Neuronal stem cell (in vitro differentiated cells): ENCODE measurements around the gene WNT6.

ENCODE experiments used
- DNase-seq: peaks from one replicate; pipeline ENCODE4 v3.0.0-alpha.2; 2013; ENCODE audit warnings: low spot score
- H2AFZ ChIP-seq: one replicate; pipeline ENCODE4 v1.6.1; 2013; ENCODE audit warnings: mild to moderate bottlenecking, low read length, inconsistent platforms
- H2AK5ac ChIP-seq: 2 replicates; pipeline ENCODE4 v1.6.1; 2013; ENCODE audit warnings: low read depth, mild to moderate bottlenecking, inconsistent platforms, low read length, moderate library complexity, mixed read lengths
- H2BK120ac ChIP-seq: 2 replicates; pipeline ENCODE4 v1.6.1; 2013; ENCODE audit warnings: low read depth, mild to moderate bottlenecking, inconsistent platforms, low read length, moderate library complexity, mixed read lengths
- H2BK12ac ChIP-seq: one replicate; pipeline ENCODE4 v1.6.1; 2013; ENCODE audit warnings: low read length, inconsistent platforms
- H2BK15ac ChIP-seq: 2 replicates; pipeline ENCODE4 v1.6.1; 2013; ENCODE audit warnings: mild to moderate bottlenecking, low read length, inconsistent platforms, mixed read lengths
- H2BK5ac ChIP-seq: one replicate; pipeline ENCODE4 v1.6.1; 2013; ENCODE audit warnings: inconsistent platforms, mild to moderate bottlenecking, low read length, moderate library complexity
- H3K14ac ChIP-seq: one replicate; pipeline ENCODE4 v1.6.1; 2013; ENCODE audit warnings: low read length, inconsistent platforms
- H3K18ac ChIP-seq: 2 replicates; pipeline ENCODE4 v1.6.1; 2013; ENCODE audit warnings: low read length, inconsistent platforms
- H3K23ac ChIP-seq: 2 replicates; pipeline ENCODE4 v1.6.1; 2013; ENCODE audit warnings: low read depth, mild to moderate bottlenecking, mixed read lengths, low read length, inconsistent platforms; ENCODE audit not compliant: poor library complexity
- H3K27ac ChIP-seq: replicated peaks from 3 replicates; pipeline ENCODE4 v1.5.1; 2013; ENCODE audit warnings: low read length, inconsistent platforms
- H3K27me3 ChIP-seq, 3 experiments: 2 replicates each; pipeline ENCODE4 v1.6.1; 2013; ENCODE audit warnings: low read length in 3 of 3, mild to moderate bottlenecking in 2 of 3, inconsistent platforms in 1 of 3, low read depth in 1 of 3, mixed read lengths in 1 of 3, moderate library complexity in 1 of 3; ENCODE audit not compliant: control insufficient read depth in 3 of 3, insufficient read depth in 3 of 3
- H3K36me3 ChIP-seq, 2 donors: replicated peaks in 1 of 2; 2 replicates each; pipeline ENCODE4 v1.6.1; 2013; ENCODE audit warnings: low read length in 2 of 2; ENCODE audit not compliant: control insufficient read depth in 2 of 2, insufficient read depth in 2 of 2
- H3K4ac ChIP-seq: 2 replicates; pipeline ENCODE4 v1.6.1; 2013; ENCODE audit warnings: inconsistent platforms, mild to moderate bottlenecking, low read length, moderate library complexity
- H3K4me1 ChIP-seq, 2 donors: 1 replicate in 1 of 2; 2 replicates in 1 of 2; pipeline ENCODE4 v1.6.1; 2013; ENCODE audit warnings: low read length in 2 of 2, low read depth in 1 of 2; ENCODE audit not compliant: control insufficient read depth in 2 of 2, insufficient read depth in 1 of 2
- H3K4me2 ChIP-seq: one replicate; pipeline ENCODE4 v1.6.1; 2013; ENCODE audit warnings: mild to moderate bottlenecking, low read length, inconsistent platforms; ENCODE audit not compliant: insufficient read depth, poor library complexity, severe bottlenecking
- H3K4me3 ChIP-seq, 2 donors: 2 replicates each; pipeline ENCODE4 v1.5.1; 2013; ENCODE audit warnings: low read length in 2 of 2, mild to moderate bottlenecking in 2 of 2, inconsistent platforms in 1 of 2, moderate library complexity in 1 of 2
- H3K79me1 ChIP-seq: one replicate; pipeline ENCODE4 v1.6.1; 2013; ENCODE audit warnings: low read depth, mild to moderate bottlenecking, inconsistent platforms, low read length, moderate library complexity
- H3K9ac ChIP-seq: one replicate; pipeline ENCODE4 v1.6.1; 2013; ENCODE audit warnings: mild to moderate bottlenecking, low read depth, low read length, inconsistent platforms; ENCODE audit not compliant: poor library complexity
- H3K9me3 ChIP-seq, 2 donors: replicated peaks in 1 of 2; 2 replicates each; pipeline versions ENCODE3 to v1.6.1; 2013; ENCODE audit warnings: low read length in 2 of 2, mild to moderate bottlenecking in 2 of 2, inconsistent platforms in 1 of 2, low read depth in 1 of 2, mixed read lengths in 1 of 2, moderate library complexity in 1 of 2; ENCODE audit not compliant: control insufficient read depth in 2 of 2, insufficient read depth in 1 of 2
- H4K8ac ChIP-seq: one replicate; pipeline ENCODE4 v1.6.1; 2013; ENCODE audit warnings: low read depth, mild to moderate bottlenecking, inconsistent platforms, low read length, moderate library complexity
- H4K91ac ChIP-seq: one replicate; pipeline ENCODE4 v1.6.1; 2013; ENCODE audit warnings: low read length, low read depth, mild to moderate bottlenecking, inconsistent platforms; ENCODE audit not compliant: poor library complexity
- WGBS, 2 donors: extraction: QIAGEN DNeasy Blood & Tissue Kit; methylation state at CpG; one replicate each; pipeline ENCODE4 v1.1.7; 2013; ENCODE audit warnings: missing lambda C conversion rate in 2 of 2, mixed read lengths in 1 of 2; ENCODE audit not compliant: insufficient read length in 2 of 2, insufficient replicate concordance in 1 of 2; ENCODE audit errors: extremely low coverage in 2 of 2; 5-methylcytosine and 5-hydroxymethylcytosine counted together

Gene WNT6

DNA sequence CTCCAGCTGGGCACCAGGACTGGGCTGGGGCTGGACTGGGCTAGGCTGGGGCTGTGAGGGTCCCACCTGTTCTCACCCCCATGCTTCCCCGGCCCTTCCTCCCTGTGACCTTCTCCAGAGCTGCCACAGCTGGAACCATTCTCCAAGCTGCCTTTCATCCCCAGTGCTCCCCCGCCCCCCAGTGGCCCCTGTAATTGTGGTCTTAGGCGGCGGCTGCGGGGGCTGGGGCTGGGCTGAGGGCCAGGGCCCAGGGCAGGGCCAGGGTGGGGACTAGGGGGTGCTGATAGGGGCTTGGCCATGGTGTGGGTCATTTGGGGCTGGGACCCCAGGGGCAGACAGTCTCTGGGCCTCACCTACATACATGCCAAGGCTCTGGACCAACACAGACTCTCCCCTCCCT lies 18.3 kb downstream of the WNT6 start:
- no peak overlapping the region for H4K91ac ChIP-seq
- H3K23ac ChIP-seq, result no peak overlapping the region
- no peak overlapping the region for H3K4me2 ChIP-seq
- H3K27ac ChIP-seq, result no peak overlapping the region
- no peak overlapping the region for H3K14ac ChIP-seq
- H3K18ac ChIP-seq, result no peak overlapping the region
- no peak for DNase-seq
- no peak overlapping the region for H2BK15ac ChIP-seq
- no peaks in the 10 kb centered on the region for H3K79me1 ChIP-seq
- no peak overlapping the region for H2AFZ ChIP-seq
- WGBS, 2 donors, result no CpG with 5 or more reads among the region's 5 CpGs
- no peak overlapping the region for H2BK12ac ChIP-seq
- H3K36me3 ChIP-seq, result no peaks in the 10 kb centered on the region
- no peak overlapping the region for H3K9ac ChIP-seq
- H4K8ac ChIP-seq, result no peak overlapping the region
- H2BK120ac ChIP-seq, result no peak overlapping the region
- no peaks in the 10 kb centered on the region for H3K9me3 ChIP-seq
- H3K4me3 ChIP-seq, result no peak overlapping the region
- H3K4me1 ChIP-seq, result peaks cover 8 to 16% of the 10 kb centered on the region in 2 donors
- H3K27me3 ChIP-seq, result peaks cover 40 to 99% (median 91%) of the 10 kb centered on the region in 3 experiments
- peak overlapping the region; percentile 48 for H2AK5ac ChIP-seq
- no peak overlapping the region for H3K4ac ChIP-seq
- H2BK5ac ChIP-seq, result no peak overlapping the region

DNA sequence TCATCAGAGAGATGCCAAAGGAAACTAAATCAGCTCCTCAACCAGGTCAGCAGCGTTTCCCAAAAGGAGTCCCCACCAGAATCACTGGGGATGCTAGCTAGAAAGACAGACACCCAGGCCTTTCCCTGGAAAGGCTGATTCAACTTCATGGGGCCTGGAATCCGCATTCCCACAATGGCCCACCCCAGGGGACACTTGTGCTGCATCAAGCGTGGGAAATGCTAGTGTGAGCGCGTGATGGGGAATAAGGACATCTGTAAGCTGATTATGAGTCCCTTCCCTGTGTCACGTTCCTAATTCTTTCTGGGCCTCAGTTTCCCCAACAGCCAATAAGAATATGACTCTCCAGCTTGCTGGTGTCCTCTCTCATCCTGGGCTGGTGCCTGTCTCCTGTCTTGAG lies 18.9 kb downstream of the WNT6 start:
- WGBS, 2 donors, result no CpG with 5 or more reads among the region's 6 CpGs
- Histone ChIP-seq H4K91ac (no peak overlapping the region), H3K9ac (no peak overlapping the region), H3K79me1 (no peaks in the 10 kb centered on the region), H2BK12ac (no peak overlapping the region), H2BK120ac (no peak overlapping the region), H3K9me3 (no peaks in the 10 kb centered on the region), H2BK5ac (no peak overlapping the region), H2AK5ac (no peak overlapping the region), H3K4me2 (no peak overlapping the region), H3K18ac (no peak overlapping the region), H3K4me1 (peaks cover 8 to 18% of the 10 kb centered on the region in 2 donors), H3K4me3 (no peak overlapping the region), H2BK15ac (no peak overlapping the region), H2AFZ (no peak overlapping the region), H3K27ac (no peak overlapping the region), H3K36me3 (no peaks in the 10 kb centered on the region), H3K14ac (no peak overlapping the region), H4K8ac (no peak overlapping the region), H3K27me3 (peaks cover 37 to 97% (median 90%) of the 10 kb centered on the region in 3 experiments), H3K4ac (no peak overlapping the region), H3K23ac (no peak overlapping the region)
- DNase-seq, result no peak

DNA sequence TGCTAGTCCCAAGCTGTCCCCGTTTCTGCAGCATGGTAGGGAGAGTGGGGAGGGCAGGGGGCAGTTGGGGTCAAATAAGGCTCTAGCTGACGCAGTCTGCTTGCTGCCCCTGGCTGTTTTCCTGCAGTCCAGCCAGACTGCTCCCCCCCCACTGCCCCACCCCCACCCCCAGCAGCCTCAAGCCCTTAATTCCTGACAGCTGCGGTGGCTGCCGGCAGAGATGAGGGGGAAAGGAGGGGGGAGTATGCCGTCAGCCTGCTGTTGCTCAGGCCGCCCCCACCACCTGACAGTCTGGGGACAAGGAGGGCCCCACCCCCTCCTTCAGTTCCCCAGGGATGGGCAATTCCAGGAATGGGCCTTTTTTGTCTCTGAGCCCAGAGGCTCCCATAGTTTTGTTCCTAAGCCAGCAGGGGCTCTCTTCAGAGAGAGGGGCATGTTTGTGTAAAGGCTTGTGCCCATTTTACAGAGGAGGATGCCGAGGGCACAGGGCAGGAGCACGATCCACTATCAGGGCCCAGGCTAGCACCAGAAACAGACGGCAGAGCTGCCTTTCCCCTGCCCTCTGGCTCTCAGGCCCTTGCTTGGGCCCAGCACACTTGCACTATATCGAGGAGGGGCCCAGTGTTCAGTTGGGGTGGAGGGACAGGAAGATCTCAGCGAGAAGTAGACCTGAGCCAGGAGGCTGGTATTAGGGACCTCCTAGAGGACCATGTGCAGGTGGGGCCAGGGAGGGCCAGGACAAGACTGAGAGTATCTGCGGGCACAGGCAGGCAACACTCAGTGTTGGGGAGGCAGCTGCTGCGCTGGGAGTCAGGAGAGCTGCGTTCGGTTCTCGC lies 19.5 kb downstream of the WNT6 start:
- H3K9me3 ChIP-seq, result no peaks in the 10 kb centered on the region
- no peak overlapping the region for H4K91ac ChIP-seq
- H3K23ac ChIP-seq, result no peak overlapping the region
- H3K4ac ChIP-seq, result no peak overlapping the region
- peaks cover 34 to 97% (median 89%) of the 10 kb centered on the region in 3 experiments for H3K27me3 ChIP-seq
- H4K8ac ChIP-seq, result no peak overlapping the region
- H2BK15ac ChIP-seq, result no peak overlapping the region
- H2AFZ ChIP-seq, result no peak overlapping the region
- H3K79me1 ChIP-seq, result no peaks in the 10 kb centered on the region
- no peak overlapping the region for H2BK5ac ChIP-seq
- H3K9ac ChIP-seq, result no peak overlapping the region
- H3K14ac ChIP-seq, result no peak overlapping the region
- no peak overlapping the region for H3K27ac ChIP-seq
- no peak for DNase-seq
- H3K4me1 ChIP-seq, result peaks cover 8 to 18% of the 10 kb centered on the region in 2 donors
- peak overlapping the region; percentile 46 for H2AK5ac ChIP-seq
- H3K18ac ChIP-seq, result no peak overlapping the region
- H3K36me3 ChIP-seq, result no peaks in the 10 kb centered on the region
- no CpG with 5 or more reads among the region's 16 CpGs for WGBS, 2 donors
- H2BK120ac ChIP-seq, result no peak overlapping the region
- H3K4me2 ChIP-seq, result peak overlapping the region; percentile 21
- H3K4me3 ChIP-seq, result no peak overlapping the region
- H2BK12ac ChIP-seq, result no peak overlapping the region

DNA sequence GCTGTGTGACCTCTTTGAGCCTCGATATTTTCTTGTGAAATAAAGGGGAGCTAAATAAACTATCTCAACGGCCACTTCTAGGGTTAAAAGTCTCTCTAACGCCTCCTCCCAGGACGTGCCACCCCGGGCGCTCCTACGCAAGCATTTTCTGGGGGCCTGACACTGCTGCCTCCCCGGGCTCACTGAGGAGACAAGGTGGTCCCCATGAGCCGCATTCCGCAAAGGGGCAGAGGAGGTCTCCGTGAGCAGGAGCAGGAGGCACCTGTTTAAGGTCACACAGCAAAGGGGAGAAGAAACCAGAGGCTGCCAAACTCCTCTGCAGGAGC lies 20.1 kb downstream of the WNT6 start:
- Histone ChIP-seq H2BK12ac (no peak overlapping the region), H3K27ac (no peak overlapping the region), H3K14ac (no peak overlapping the region), H3K23ac (peak overlapping the region; percentile 35), H3K79me1 (no peaks in the 10 kb centered on the region), H4K91ac (no peak overlapping the region), H3K4ac (no peak overlapping the region), H2BK5ac (no peak overlapping the region), H3K4me3 (no peak overlapping the region), H3K18ac (no peak overlapping the region), H3K27me3 (peaks cover 30 to 97% (median 89%) of the 10 kb centered on the region in 3 experiments), H3K9ac (peak overlapping the region; percentile 7), H2AFZ (no peak overlapping the region), H2AK5ac (peak overlapping the region; percentile 46), H3K9me3 (no peaks in the 10 kb centered on the region), H3K36me3 (no peaks in the 10 kb centered on the region), H3K4me2 (peak overlapping the region; percentile 21), H2BK15ac (no peak overlapping the region), H2BK120ac (no peak overlapping the region), H4K8ac (no peak overlapping the region), H3K4me1 (peaks cover 8 to 18% of the 10 kb centered on the region in 2 donors)
- WGBS, 2 donors, result no CpG with 5 or more reads among the region's 11 CpGs
- no peak for DNase-seq
